Measurements from ENCODE around the gene CAV1. TPM values are rescaled to one million over a fixed set of nuclear protein-coding genes. Genes with fewer than 3 reads are reported as not detected.
"Not testable (repeated sequence)": the region's sequence is repeated elsewhere in the genome, so short reads cannot be mapped to it uniquely, and the experiment has no call there.

The CAV1 gene, protein sequence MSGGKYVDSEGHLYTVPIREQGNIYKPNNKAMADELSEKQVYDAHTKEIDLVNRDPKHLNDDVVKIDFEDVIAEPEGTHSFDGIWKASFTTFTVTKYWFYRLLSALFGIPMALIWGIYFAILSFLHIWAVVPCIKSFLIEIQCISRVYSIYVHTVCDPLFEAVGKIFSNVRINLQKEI
- 100 to 1,000 TPM; 301 to 490 (median 321) TPM for total RNA-seq

- peaks cover 22 to 41% of the 10 kb centered on the region in 2 donors for H3K4me1 ChIP-seq
- peak within 1 kb of the TSS; percentile 65 to 95 (median 69) for H3K4me3 ChIP-seq (replicated peaks in 1 of 3)
- no peaks in the 10 kb centered on the region for H3K36me3 ChIP-seq
- H3K27me3 ChIP-seq = no peaks in the 10 kb centered on the region
- DNase-seq = peak; percentile 85 to 90
- 0 to 1% methylated on average over 29 to 33 of the region's 42 CpGs for WGBS, 2 donors
- intact Hi-C loops (cut with DNase I) = loop anchor here (5.0 to 10.0 kb wide), 2 partner anchors 170 to 252 kb away; no protein-coding TSS in a partner anchor
- no peaks in the 10 kb centered on the region for H3K9me3 ChIP-seq
- H3K27ac ChIP-seq = peak within 1 kb of the TSS; percentile 96 to 99 (median 97)
- peak in 1 of 2 donors; percentile 80 for TF ChIP-seq POLR2A (IDR thresholded peaks at IDR 0.05)
- TF ChIP-seq, protein P1, sequence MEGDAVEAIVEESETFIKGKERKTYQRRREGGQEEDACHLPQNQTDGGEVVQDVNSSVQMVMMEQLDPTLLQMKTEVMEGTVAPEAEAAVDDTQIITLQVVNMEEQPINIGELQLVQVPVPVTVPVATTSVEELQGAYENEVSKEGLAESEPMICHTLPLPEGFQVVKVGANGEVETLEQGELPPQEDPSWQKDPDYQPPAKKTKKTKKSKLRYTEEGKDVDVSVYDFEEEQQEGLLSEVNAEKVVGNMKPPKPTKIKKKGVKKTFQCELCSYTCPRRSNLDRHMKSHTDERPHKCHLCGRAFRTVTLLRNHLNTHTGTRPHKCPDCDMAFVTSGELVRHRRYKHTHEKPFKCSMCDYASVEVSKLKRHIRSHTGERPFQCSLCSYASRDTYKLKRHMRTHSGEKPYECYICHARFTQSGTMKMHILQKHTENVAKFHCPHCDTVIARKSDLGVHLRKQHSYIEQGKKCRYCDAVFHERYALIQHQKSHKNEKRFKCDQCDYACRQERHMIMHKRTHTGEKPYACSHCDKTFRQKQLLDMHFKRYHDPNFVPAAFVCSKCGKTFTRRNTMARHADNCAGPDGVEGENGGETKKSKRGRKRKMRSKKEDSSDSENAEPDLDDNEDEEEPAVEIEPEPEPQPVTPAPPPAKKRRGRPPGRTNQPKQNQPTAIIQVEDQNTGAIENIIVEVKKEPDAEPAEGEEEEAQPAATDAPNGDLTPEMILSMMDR (IDR thresholded peaks at IDR 0.05) = peak in 3 of 6 experiments; percentile 10 to 20 (median 13)
These were observed at the start of gene CAV1 for GRCh38 chr7:116524609-116525297. Gene CAV1 (plus strand): TSS chr7:116525036. CDS start chr7:116525063, 27 bp downstream.

DNA sequence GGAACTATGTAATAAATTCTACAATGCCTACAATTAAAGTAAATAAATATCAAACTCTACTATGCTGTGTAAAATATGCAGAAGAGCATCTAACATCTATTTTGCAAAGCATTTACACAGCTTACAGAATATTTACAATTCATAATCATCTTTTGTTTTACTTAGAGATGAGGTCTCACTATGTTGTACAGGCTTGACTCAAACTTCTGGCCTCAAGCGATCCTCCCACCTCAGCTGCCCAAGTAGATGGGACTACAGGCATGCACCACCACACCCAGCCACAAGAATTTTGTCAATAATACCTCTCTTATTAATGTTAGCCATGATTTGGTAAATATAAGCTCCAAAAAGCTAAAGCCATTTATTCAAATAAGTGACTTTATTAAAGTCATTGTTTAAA, 47.2 kb upstream of the CAV1 start:
- no peak for DNase-seq
- no peaks in the 10 kb centered on the region for H3K36me3 ChIP-seq
- no peaks in the 10 kb centered on the region for H3K4me1 ChIP-seq
- H3K4me3 ChIP-seq (replicated peaks in 1 of 3) = no peak overlapping the region
- 54 to 95% methylated on average over 1 of the region's 1 CpG for WGBS, 2 donors
- H3K27ac ChIP-seq = no peak overlapping the region
- H3K27me3 ChIP-seq = no peaks in the 10 kb centered on the region
- H3K9me3 ChIP-seq = no peaks in the 10 kb centered on the region
- intact Hi-C loops (cut with DNase I) = no loop called here
- TF ChIP-seq POLR2A (IDR thresholded peaks at IDR 0.05) = no peak
- TF ChIP-seq, protein P1 (IDR thresholded peaks at IDR 0.05) = no peak

DNA sequence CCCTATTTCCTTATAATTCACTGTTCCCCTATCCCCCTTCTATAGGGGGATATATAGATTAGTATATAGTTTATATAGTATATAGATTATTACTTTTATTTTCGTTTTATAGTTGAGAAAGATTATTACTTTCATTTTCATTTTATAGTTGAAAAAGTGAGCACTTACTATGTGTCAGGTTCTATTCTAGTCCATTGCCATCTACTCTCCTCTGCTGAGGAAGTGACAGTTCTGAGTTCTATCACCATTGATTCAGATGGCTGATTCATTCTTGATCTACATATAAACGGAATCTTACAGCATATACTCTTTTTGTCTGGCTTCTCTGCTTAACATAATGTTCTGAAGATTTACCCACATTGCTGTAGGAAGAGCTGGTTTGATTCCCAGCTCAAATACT, 46.0 kb upstream of the CAV1 start:
- Histone ChIP-seq H3K4me1 (no peaks in the 10 kb centered on the region), H3K9me3 (no peaks in the 10 kb centered on the region), H3K36me3 (no peaks in the 10 kb centered on the region), H3K27me3 (no peaks in the 10 kb centered on the region), H3K27ac (no peak overlapping the region), H3K4me3 (replicated peaks in 1 of 3) (no peak overlapping the region)
- DNase-seq = no peak
- WGBS, 2 donors = 71 to 87% methylated on average over 2 of the region's 2 CpGs
- no peak for TF ChIP-seq POLR2A (IDR thresholded peaks at IDR 0.05)
- TF ChIP-seq, protein P1 (IDR thresholded peaks at IDR 0.05) = no peak
- intact Hi-C loops (cut with DNase I) = no loop called here

- 80 to 87% methylated on average over 2 of the region's 2 CpGs for WGBS, 2 donors
- no peaks in the 10 kb centered on the region for H3K36me3 ChIP-seq
- H3K9me3 ChIP-seq = no peaks in the 10 kb centered on the region
- no peaks in the 10 kb centered on the region for H3K4me1 ChIP-seq
- no peak for DNase-seq
- no peak for TF ChIP-seq POLR2A (IDR thresholded peaks at IDR 0.05)
- TF ChIP-seq, protein P1 (IDR thresholded peaks at IDR 0.05) = no peak
- H3K27ac ChIP-seq = no peak overlapping the region
- no peak overlapping the region for H3K4me3 ChIP-seq (replicated peaks in 1 of 3)
- intact Hi-C loops (cut with DNase I) = no loop called here
- no peaks in the 10 kb centered on the region for H3K27me3 ChIP-seq
These were observed 41.4 kb upstream of the CAV1 start for GRCh38 chr7:116483271-116483942.

- H3K4me1 ChIP-seq; H3K36me3 ChIP-seq; H3K27ac ChIP-seq; intact Hi-C loops (cut with DNase I); DNase-seq; H3K27me3 ChIP-seq; H3K9me3 ChIP-seq; H3K4me3 ChIP-seq (replicated peaks in 1 of 3): not testable (repeated sequence)
- 93 to 97% methylated on average over 4 of the region's 4 CpGs for WGBS, 2 donors
These were observed 40.4 kb upstream of the CAV1 start for GRCh38 chr7:116484389-116484788.

All from thyroid gland (tissue), 4 donors.